ENCODE results near the gene WDPCP.
"Not testable (repeated sequence)": the region's sequence is repeated elsewhere in the genome, so short reads cannot be mapped to it uniquely, and the experiment has no call there.

WDPCP gene

DNA sequence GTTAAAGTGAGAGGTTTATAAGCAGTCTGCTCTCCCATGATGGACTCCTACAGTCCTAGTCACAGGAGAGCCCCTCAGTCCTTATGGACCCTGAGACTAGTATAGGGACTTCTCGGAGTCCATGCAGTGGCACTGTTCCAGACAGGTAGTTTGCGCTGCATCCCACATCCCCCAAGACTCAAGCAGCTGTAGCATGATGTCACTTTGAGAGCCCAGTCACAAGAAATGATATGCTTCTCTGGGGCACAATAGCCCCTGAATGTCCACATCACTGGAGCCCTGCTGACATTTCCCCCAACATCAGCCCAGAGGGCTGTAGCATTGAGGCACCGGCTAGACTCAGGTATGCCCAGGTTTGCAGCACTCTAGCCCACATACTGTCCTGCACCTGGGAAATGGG is 317.6 kb downstream of the WDPCP start:
- no peak for DNase-seq (ENCODE audit: low read depth in 3 of 3, low spot score in 1 of 3)

- DNase-seq (ENCODE audit: low read depth in 3 of 3, low spot score in 1 of 3), result no peak
These were observed 319.3 kb downstream of the WDPCP start for GRCh38 chr2:63268946-63269345.

DNA sequence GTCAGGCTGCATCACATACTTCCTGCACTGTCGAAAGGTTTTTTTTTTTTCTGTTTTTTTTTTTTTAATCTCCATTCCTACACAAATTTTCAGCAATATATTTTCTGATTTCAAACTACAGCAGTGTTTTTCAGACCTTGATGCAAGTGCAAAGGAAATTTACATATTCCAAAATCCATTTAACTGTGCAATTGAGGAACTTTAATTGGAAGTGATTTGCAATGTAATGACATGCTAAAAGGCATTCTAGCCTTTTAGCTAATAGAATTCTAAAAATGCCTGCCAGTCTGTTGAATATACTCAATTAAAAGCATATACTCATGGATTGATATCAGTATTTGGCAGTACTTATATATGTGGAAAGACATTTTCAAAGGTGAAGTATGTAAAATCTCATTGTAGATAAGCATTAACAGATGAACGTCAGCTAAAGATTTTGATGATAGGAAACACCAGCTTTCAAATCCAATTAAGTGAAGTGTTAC is 327.1 kb downstream of the WDPCP start:
- DNase-seq (ENCODE audit: low read depth in 3 of 3, low spot score in 1 of 3), result no peak

- no peak for DNase-seq (ENCODE audit: low read depth in 3 of 3, low spot score in 1 of 3)
These were observed 330.8 kb downstream of the WDPCP start for GRCh38 chr2:63257473-63257872.

DNA sequence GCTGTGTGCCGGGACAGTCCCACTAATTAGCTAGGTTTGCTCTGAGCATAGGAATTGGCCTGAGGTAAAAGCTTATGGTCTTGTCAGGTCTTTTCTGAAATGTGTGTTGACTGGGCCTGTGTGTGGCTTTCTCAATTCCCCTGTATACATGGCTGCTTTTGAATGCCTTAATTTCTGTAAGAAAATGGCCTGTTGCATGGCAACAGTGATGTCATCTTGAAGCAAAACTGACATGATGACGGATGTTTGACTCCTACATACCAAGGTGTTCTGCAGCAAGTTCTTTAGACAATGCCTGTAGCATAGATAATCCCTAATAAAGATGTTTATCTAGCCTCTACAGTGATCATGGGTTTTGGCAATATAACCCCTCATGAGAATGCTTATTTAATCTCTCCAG is 339.1 kb downstream of the WDPCP start:
- no peak for DNase-seq (ENCODE audit: low read depth in 3 of 3, low spot score in 1 of 3)

GRCh38 chr2:63242747-63243146 is 345.5 kb downstream of the WDPCP start:
- no peak for DNase-seq (ENCODE audit: low read depth in 3 of 3, low spot score in 1 of 3)

DNA sequence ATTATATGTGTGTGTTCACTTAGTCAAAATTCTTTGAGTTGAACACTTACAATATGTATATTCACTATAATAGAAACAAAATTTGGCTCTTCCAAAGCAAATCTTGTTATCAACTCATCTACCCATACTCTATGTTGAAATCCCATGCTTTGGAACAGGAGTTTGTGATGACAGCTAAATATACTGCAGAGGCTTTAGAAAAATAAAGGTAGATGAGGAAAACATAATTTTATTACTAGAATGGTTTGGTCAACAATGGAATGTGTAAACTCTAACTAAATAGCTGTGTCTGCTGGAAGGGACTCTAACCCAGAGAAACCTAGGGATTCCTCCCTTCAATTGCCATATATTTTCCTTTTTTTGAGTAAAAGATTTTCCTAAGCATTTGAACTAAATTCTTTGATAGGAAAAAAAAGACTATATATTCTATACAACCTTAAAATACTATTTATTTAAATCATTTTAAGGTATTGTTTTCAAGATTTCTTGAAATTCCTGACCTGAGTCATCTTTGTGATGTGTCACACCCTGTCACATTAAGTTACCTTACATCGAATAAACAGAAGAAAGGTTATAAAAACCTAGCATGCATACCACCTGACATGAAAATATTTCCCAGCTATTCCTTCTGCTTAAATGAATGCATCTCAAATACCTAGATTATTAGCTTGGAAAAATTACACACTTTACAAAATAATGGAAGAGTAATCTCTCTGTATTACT is 362.2 kb downstream of the WDPCP start:
- no peak for DNase-seq (ENCODE audit: low read depth in 3 of 3, low spot score in 1 of 3)

- DNase-seq (ENCODE audit: low read depth in 3 of 3, low spot score in 1 of 3), result no peak
These were observed 369.3 kb downstream of the WDPCP start for GRCh38 chr2:63218800-63219526.

DNA sequence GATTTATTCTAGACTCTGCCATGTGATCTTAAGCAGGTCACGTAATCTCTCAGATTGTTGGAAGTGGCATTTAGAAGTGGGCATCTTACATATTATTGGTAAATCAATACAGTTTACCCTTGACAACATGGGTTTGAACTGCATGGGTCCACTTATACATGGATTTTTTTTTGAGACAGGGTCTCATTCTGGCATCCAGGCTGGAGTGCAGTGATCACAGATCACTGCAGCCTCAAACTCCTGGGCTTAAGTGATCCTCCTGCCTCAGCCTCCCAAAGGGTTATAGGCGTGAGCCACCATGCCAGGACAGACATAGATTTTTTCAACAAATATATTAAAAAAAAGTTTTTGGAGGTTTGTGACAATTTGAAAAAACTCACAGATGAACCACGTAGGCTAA is 393.0 kb downstream of the WDPCP start:
- DNase-seq (ENCODE audit: low read depth in 3 of 3, low spot score in 1 of 3), result no peak

DNA sequence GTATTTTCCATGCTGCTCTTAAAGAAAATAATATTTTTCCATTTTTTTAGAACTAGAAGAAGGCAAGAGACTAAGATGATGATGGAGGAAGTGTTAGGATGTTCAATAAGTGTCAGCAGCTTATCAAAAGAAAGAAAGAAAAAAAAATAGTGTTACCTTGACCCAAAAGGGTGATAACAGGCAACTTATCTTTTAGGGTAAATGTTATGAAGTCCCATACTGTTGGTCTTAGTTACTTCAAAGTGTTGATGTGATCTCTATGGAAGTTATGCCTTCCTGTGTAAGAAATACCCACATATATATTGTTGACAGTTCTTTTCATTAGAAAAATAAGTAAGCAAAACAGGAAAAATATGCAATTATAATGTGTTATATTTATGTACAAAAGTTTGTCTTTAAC is 394.1 kb downstream of the WDPCP start:
- no peak for DNase-seq (ENCODE audit: low read depth in 3 of 3, low spot score in 1 of 3)

- DNase-seq (ENCODE audit: low read depth in 3 of 3, low spot score in 1 of 3), result no peak
These were observed 395.1 kb downstream of the WDPCP start for GRCh38 chr2:63192889-63193774.

- DNase-seq (ENCODE audit: low read depth in 3 of 3, low spot score in 1 of 3), result no peak
These were observed 395.9 kb downstream of the WDPCP start for GRCh38 chr2:63192169-63192888.

DNA sequence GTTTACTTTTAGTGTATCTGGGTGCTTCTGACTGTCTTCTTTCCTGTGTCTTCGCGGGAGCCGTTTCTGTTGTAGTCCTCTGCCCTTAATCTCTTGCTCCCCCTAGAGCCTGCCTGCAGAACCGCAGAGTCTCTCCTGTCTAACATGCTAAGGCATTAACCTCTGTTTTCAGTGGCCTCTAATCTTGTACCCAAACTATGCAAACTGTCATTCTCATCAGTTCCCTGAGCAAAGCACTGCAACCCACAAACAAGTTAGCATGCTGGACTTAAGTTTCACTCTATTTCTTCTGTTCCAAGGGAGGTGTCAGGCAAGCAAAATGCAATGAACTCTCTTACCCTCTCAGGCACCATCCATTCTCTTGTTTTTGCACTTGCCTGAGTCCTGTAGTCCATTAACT is 399.3 kb downstream of the WDPCP start:
- no peak for DNase-seq (ENCODE audit: low read depth in 3 of 3, low spot score in 1 of 3)

- DNase-seq (ENCODE audit: low read depth in 3 of 3, low spot score in 1 of 3), result no peak
These were observed 401.9 kb downstream of the WDPCP start for GRCh38 chr2:63186331-63186730.

- no peak for DNase-seq (ENCODE audit: low read depth in 3 of 3, low spot score in 1 of 3)
These were observed 425.0 kb downstream of the WDPCP start for GRCh38 chr2:63163161-63163820.

DNA sequence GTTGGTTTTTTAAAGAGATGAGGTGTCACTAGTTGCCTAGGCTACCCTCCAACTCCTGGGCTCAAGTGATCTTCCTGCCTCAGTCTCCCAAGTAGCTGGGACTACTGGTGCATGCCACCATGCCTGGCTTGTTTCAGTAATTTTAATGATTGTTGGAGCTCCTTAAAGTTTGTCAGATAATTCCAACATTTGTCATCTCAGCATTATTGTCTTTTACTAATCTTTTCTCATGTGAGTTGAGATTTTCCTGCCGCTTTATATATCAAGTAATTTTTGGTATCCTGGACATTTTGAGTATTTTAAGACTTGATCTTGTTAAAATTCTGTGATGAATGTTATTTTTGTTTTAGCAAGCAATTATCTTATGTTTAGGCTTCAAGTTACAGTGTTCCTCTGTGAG is 429.0 kb downstream of the WDPCP start:
- no peak for DNase-seq (ENCODE audit: low read depth in 3 of 3, low spot score in 1 of 3)

DNA sequence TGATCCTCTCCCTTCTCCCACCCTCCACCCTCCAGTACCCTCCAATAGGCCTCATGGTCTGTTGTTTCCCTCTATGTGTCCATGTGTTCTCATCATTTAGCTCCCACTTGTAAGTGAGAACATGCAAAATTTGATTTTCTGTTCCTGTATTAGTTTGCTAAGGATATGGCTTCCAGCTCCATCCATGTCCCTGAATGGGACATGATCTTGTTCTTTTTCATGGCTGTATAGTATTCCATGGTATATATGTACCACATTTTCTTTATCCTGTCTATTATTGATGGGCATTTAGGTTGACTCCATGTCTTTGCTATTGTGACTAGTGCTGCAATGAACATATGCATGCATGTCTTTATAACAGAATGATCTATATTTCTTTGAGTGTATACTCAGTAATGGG is 451.6 kb downstream of the WDPCP start:
- DNase-seq (ENCODE audit: low read depth in 3 of 3, low spot score in 1 of 3), result not testable (repeated sequence)

GRCh38 chr2:63132020-63132419 is 456.3 kb downstream of the WDPCP start:
- no peak for DNase-seq (ENCODE audit: low read depth in 3 of 3, low spot score in 1 of 3)

DNA sequence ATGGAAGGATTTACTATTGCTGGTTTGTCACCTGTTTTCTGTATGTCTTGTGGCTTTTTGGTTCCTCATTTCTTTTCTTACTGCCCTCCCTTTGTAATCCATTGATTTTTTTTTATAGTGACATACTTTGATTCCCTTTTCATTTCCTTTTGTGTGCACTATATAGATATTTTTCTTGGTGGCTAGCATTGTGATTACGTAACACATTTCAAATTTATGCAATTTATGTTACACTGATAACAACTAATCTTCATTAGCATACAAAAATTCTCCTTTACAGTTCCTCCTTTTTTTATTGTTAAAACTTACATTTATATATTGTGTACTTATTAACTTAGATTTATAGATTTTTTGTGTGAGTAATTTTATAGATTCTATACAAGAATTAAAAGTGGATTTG is 457.1 kb downstream of the WDPCP start:
- DNase-seq (ENCODE audit: low read depth in 3 of 3, low spot score in 1 of 3), result no peak

DNA sequence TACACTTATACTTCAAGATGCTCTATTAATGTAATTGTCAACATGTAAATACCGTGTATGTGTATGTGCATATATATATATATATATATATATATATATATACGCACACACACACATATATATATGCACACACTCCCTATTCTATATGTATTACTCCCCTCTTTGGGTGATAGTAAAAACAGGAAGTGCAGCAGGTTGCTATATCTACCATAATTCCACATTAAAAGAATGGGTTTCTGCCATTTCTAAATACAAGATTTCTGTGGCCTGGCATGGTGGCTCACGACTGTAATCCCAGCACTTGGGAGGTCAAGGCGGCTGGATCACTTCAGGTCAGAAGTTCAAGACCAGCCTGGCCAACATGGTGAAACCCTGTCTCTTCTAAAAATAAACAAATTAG is 460.7 kb downstream of the WDPCP start:
- no peak for DNase-seq (ENCODE audit: low read depth in 3 of 3, low spot score in 1 of 3)

DNA sequence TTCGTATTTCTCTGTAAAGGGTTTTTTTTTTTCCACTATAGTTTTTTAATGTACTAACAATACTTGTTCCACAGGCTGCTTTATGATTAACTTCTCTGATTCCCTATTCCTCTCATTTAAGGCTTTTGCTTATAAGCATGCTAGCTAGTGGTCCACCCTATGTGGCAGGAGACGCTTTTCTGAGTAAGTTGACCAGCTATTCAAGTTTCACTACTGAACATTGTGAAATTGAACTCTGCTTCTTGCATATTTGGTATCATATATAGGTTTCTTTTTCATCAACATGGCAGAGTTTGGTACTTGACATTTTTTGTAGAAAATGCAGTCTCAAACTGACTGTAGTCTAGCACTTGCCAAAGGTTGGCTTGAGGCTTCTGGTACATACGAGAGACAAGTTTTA is 463.4 kb downstream of the WDPCP start:
- DNase-seq (ENCODE audit: low read depth in 3 of 3, low spot score in 1 of 3), result no peak
